OCI-LY3 (cell line): ENCODE data around the gene FAM13A.

ENCODE experiments used
- H2AFZ ChIP-seq: fragments of 200-600, 300-600 bp; shearing (Covaris generic); 2 replicates; pipeline ENCODE4 v1.6.0; 2014; ENCODE audit warnings: antibody characterized with exemption, low read depth, low read length
- H3K27ac ChIP-seq: fragments of 200-600, 300-600 bp; sonication (generic); 2 replicates; pipeline ENCODE4 v1.5.1; 2014; ENCODE audit warnings: mild to moderate bottlenecking, low read length, moderate library complexity, mixed read lengths
- H3K27me3 ChIP-seq: fragments of 200-600, 300-600 bp; sonication (generic); 2 replicates; pipeline ENCODE4 v1.6.1; 2014; ENCODE audit warnings: low read depth, low read length, mixed read lengths
- H3K36me3 ChIP-seq: fragments of 200-600, 300-600 bp; sonication (generic); replicated peaks from 2 replicates; pipeline ENCODE3; 2014; ENCODE audit warnings: low read depth, low read length, mixed read lengths
- H3K4me1 ChIP-seq: fragments of 300-600, 200-600 bp; sonication (generic); 2 replicates; pipeline ENCODE4 v1.6.1; 2014; ENCODE audit warnings: low read length, mixed read lengths
- H3K4me2 ChIP-seq: fragments of 200-600, 300-600 bp; sonication (generic); 2 replicates; pipeline ENCODE4 v1.6.1; 2014; ENCODE audit warnings: low read length, mixed read lengths
- H3K4me3 ChIP-seq: fragments of 300-600, 200-600 bp; sonication (generic); 2 replicates; pipeline ENCODE4 v1.5.1; 2014; ENCODE audit warnings: antibody characterized with exemption, mild to moderate bottlenecking, low read length, moderate library complexity
- H3K79me2 ChIP-seq: fragments of 300-600, 200-600 bp; shearing (Covaris generic); 2 replicates; pipeline ENCODE4 v1.6.1; 2014; ENCODE audit warnings: mild to moderate bottlenecking, low read length, mixed read lengths
- H3K9ac ChIP-seq: fragments of 300-600, 200-600 bp; shearing (Covaris generic); 2 replicates; pipeline ENCODE4 v1.6.0; 2014; ENCODE audit warnings: mild to moderate bottlenecking, low read length, moderate library complexity
- H3K9me3 ChIP-seq: fragments of 200-600, 300-600 bp; shearing (Covaris generic); 2 replicates; pipeline ENCODE4 v1.6.1; 2014; ENCODE audit warnings: low read length, mixed read lengths; ENCODE audit not compliant: insufficient read depth
- H4K20me1 ChIP-seq: fragments of 200-600, 300-600 bp; sonication (generic); 2 replicates; pipeline ENCODE4 v1.6.1; 2016; ENCODE audit warnings: low read length, mixed read lengths; ENCODE audit not compliant: insufficient read depth
- EZH2phosphoT487 ChIP-seq: fragments of 200-600 bp; shearing (Covaris generic); IDR thresholded peaks from 2 replicates; pipeline ENCODE4 v1.6.1; 2018; ENCODE audit warnings: antibody characterized with exemption, mixed run types, low read depth
- TF ChIP-seq, protein P1 (sequence below): fragments of 200-600, 300-600 bp; sonication (generic); IDR thresholded peaks from 2 replicates; pipeline ENCODE4 v1.5.1; 2014; ENCODE audit warnings: antibody characterized with exemption, low read length, low read depth

FAM13A gene

DNA sequence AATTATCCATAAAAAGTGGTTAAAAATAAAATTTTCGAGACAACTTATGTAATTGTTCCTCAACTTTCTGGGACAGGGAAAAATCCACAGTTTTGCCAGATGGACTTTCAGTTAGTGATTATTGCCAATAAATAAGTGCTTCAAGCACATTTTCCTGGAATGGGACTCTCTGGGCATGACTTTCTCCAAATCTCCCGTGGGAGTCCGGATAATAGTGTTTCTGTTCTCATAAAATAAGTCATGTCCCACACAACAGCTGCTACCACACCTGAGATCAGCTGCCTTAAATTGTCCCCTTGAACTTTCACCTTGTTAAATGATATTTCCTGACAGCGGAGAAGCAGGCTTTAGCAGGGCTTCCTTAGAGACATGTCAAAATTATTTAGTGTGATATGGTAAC lies 226.0 kb downstream of the FAM13A start:
- no peaks in the 10 kb centered on the region for H3K9me3 ChIP-seq
- H3K27me3 ChIP-seq, result no peaks in the 10 kb centered on the region

DNA sequence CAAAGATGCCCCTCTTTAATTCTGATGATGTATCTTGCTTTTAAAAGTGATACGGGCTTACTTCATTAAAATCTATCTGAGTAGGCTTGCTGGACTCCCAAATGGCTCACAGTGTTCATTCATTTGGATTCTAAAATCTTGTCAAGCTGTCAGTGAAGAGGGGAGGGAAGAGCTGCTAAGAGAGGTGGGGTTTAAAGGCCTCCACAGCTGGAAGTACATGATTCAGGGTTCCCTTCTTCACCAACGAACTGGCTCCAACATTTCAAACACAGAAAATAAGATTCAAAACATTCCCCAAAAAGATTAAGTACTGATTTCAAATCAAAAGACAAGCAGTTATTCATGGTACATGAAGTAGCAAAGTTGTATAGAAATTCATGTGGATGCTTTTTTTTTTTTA lies 226.4 kb downstream of the FAM13A start:
- no peaks in the 10 kb centered on the region for H4K20me1 ChIP-seq

More for the DNA sequence above, 226.0 kb downstream of the FAM13A start:
- no peak overlapping the region for H3K4me3 ChIP-seq
- H3K9ac ChIP-seq, result no peak overlapping the region
- TF ChIP-seq, protein P1, sequence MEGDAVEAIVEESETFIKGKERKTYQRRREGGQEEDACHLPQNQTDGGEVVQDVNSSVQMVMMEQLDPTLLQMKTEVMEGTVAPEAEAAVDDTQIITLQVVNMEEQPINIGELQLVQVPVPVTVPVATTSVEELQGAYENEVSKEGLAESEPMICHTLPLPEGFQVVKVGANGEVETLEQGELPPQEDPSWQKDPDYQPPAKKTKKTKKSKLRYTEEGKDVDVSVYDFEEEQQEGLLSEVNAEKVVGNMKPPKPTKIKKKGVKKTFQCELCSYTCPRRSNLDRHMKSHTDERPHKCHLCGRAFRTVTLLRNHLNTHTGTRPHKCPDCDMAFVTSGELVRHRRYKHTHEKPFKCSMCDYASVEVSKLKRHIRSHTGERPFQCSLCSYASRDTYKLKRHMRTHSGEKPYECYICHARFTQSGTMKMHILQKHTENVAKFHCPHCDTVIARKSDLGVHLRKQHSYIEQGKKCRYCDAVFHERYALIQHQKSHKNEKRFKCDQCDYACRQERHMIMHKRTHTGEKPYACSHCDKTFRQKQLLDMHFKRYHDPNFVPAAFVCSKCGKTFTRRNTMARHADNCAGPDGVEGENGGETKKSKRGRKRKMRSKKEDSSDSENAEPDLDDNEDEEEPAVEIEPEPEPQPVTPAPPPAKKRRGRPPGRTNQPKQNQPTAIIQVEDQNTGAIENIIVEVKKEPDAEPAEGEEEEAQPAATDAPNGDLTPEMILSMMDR, result no peak
- TF ChIP-seq EZH2phosphoT487, result no peak
- H2AFZ ChIP-seq, result no peak overlapping the region
- no peak overlapping the region for H3K4me2 ChIP-seq
- no peak overlapping the region for H3K27ac ChIP-seq
- no peaks in the 10 kb centered on the region for H3K4me1 ChIP-seq
- no peaks in the 10 kb centered on the region for H4K20me1 ChIP-seq
- H3K36me3 ChIP-seq, result no peaks in the 10 kb centered on the region
- H3K79me2 ChIP-seq, result no peaks in the 10 kb centered on the region

DNA sequence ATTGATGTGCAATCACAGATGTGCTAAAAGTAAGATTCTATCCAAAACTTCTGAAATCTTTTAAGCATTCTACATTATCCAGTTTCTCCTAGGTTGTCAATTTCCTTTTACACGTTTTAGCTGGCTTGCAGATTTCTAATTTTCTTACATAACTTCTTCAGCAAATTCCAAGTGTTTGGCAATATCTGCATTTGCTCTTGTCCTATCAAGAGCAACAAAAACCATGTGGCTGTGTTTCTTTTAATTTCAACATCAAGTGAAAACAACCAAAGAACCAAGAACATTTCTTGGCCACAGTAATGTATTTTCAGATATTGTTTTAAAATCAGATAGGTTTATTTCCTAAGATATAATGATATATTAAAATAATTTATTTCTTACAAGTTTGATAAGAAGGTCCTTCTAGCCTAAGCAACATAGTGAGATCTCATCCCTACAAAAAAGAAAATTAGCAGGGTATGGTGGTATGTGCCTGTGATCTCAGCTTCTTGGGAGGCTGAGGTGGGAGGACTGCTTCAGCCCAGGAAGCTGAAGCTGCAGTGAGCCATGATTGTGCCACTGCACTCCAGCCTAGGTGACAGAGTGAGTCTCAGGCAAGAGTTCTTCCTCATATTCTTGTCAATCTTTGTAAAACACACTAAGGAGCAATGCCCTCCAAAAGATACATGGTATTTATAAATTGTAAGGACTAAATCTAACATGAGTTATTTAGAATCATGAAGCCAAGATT lies 228.0 kb downstream of the FAM13A start:
- Histone ChIP-seq H4K20me1 (no peaks in the 10 kb centered on the region), H2AFZ (no peak overlapping the region), H3K4me3 (no peak overlapping the region), H3K27me3 (no peaks in the 10 kb centered on the region), H3K9me3 (no peaks in the 10 kb centered on the region), H3K36me3 (no peaks in the 10 kb centered on the region), H3K4me2 (no peak overlapping the region), H3K9ac (no peak overlapping the region), H3K79me2 (no peaks in the 10 kb centered on the region), H3K27ac (no peak overlapping the region), H3K4me1 (peaks cover 4% of the 10 kb centered on the region; the same call in 1 of the 2 replicates)
- TF ChIP-seq EZH2phosphoT487, result no peak
- TF ChIP-seq, protein P1, result no peak

More for the DNA sequence above, 226.4 kb downstream of the FAM13A start:
- Histone ChIP-seq H3K4me1 (no peaks in the 10 kb centered on the region), H3K4me3 (no peak overlapping the region), H3K9me3 (no peaks in the 10 kb centered on the region), H3K36me3 (no peaks in the 10 kb centered on the region), H3K4me2 (no peak overlapping the region), H3K27me3 (no peaks in the 10 kb centered on the region), H3K9ac (no peak overlapping the region), H2AFZ (no peak overlapping the region), H3K27ac (no peak overlapping the region), H3K79me2 (no peaks in the 10 kb centered on the region)
- TF ChIP-seq EZH2phosphoT487, result no peak
- TF ChIP-seq, protein P1, result no peak

DNA sequence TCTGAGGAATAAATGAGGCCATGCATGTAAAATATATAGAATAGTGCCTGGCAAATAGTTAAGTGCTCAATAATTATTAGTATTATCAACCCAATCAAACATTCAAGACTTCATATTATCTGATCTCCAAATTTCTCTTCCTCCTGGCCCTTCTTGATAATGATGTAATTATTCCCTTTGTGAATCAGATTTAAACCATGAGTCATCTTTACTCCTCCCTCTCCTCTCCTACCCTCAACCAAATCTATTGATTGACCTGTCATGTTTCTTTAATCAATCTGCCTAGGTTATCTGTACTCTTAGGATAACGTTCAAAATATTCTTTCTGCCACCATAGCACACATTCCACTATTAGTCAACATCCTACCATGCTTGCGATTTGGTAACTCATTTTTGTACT lies 229.5 kb downstream of the FAM13A start:
- no peaks in the 10 kb centered on the region for H3K36me3 ChIP-seq
- H3K79me2 ChIP-seq, result no peaks in the 10 kb centered on the region
- no peak overlapping the region for H3K9ac ChIP-seq
- H3K4me1 ChIP-seq, result peaks cover 17% of the 10 kb centered on the region
- no peak overlapping the region for H2AFZ ChIP-seq
- TF ChIP-seq EZH2phosphoT487, result no peak
- TF ChIP-seq, protein P1, result no peak
- H4K20me1 ChIP-seq, result no peaks in the 10 kb centered on the region
- no peak overlapping the region for H3K4me3 ChIP-seq
- no peaks in the 10 kb centered on the region for H3K27me3 ChIP-seq
- no peaks in the 10 kb centered on the region for H3K9me3 ChIP-seq
- H3K27ac ChIP-seq, result no peak overlapping the region
- H3K4me2 ChIP-seq, result no peak overlapping the region
